ENCODE measurements around the gene KCNK5.

DNA sequence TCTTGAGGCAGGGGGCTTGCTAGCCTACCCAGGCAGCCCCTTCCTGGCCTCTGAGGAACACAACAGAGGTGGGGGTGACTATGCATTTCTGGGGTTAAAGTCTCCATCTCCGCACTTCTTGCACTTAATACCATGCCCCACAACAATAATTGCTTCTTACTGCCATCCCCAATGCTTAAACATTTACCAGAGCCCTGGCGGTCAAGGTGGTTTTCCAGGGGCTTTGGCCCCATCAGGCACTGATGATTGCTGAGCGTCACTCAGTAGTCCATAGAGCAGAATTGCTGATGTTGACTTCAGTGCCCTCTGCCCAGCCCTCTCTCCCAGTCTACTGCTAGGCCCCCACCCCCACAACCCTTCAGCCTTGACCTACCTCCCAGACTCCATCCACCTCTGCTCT lies 32.5 kb upstream of the KCNK5 start:
- TF ChIP-seq CTCF (IDR thresholded peaks at IDR 0.05; ENCODE audit: borderline replicate concordance, extremely low read depth, low read length, poor library complexity, severe bottlenecking) (no peak), EZH2 (IDR thresholded peaks at IDR 0.05; ENCODE audit: borderline replicate concordance, low read depth, low read length, severe bottlenecking) (no peak)
